Measurements from ENCODE around the gene PLRG1.
A peak's percentile ranks its signal among the peaks of the same experiment; 100 is the strongest.
"Not testable (repeated sequence)": the region's sequence is repeated elsewhere in the genome, so short reads cannot be mapped to it uniquely, and the experiment has no call there.

The PLRG1 gene

GRCh38 chr4:154549894-154550790 lies at the start of gene PLRG1:
Gene PLRG1, minus strand, starts transcription at chr4:154550400. Its CDS starts 92 bp downstream, at chr4:154550308.
- peak; percentile 85 to 94 for DNase-seq (ENCODE audit: extremely low read depth in 1 of 2, low read depth in 1 of 2)

- DNase-seq (ENCODE audit: extremely low read depth in 1 of 2, low read depth in 1 of 2) = no peak
These were observed 47.9 kb upstream of the PLRG1 start for GRCh38 chr4:154597798-154598774.

GRCh38 chr4:154597281-154597680 lies 47.1 kb upstream of the PLRG1 start:
- not testable (repeated sequence) for DNase-seq (ENCODE audit: extremely low read depth in 1 of 2, low read depth in 1 of 2)

- no peak for DNase-seq (ENCODE audit: extremely low read depth in 1 of 2, low read depth in 1 of 2)
These were observed 45.6 kb upstream of the PLRG1 start for GRCh38 chr4:154595807-154596206.

GRCh38 chr4:154594343-154594742 lies 44.1 kb upstream of the PLRG1 start:
- DNase-seq (ENCODE audit: extremely low read depth in 1 of 2, low read depth in 1 of 2) = not testable (repeated sequence)

- no peak for DNase-seq (ENCODE audit: extremely low read depth in 1 of 2, low read depth in 1 of 2)
These were observed 43.7 kb upstream of the PLRG1 start for GRCh38 chr4:154593868-154594267.

- no peak for DNase-seq (ENCODE audit: extremely low read depth in 1 of 2, low read depth in 1 of 2)
These were observed 41.7 kb upstream of the PLRG1 start for GRCh38 chr4:154591890-154592289.

GRCh38 chr4:154590329-154591006 lies 40.3 kb upstream of the PLRG1 start, which contains the start of gene FGA:
Gene FGA, minus strand, starts transcription at chr4:154590742. Its CDS starts 55 bp downstream, at chr4:154590687.
- no peak for DNase-seq (ENCODE audit: extremely low read depth in 1 of 2, low read depth in 1 of 2)

- no peak for DNase-seq (ENCODE audit: extremely low read depth in 1 of 2, low read depth in 1 of 2)
These were observed 39.3 kb upstream of the PLRG1 start for GRCh38 chr4:154589296-154590197.

- no peak for DNase-seq (ENCODE audit: extremely low read depth in 1 of 2, low read depth in 1 of 2)
These were observed 38.0 kb upstream of the PLRG1 start for GRCh38 chr4:154588198-154588597.

GRCh38 chr4:154586296-154587033 lies 36.3 kb upstream of the PLRG1 start:
- no peak for DNase-seq (ENCODE audit: extremely low read depth in 1 of 2, low read depth in 1 of 2)

GRCh38 chr4:154585369-154586018 lies 35.3 kb upstream of the PLRG1 start:
- DNase-seq (ENCODE audit: extremely low read depth in 1 of 2, low read depth in 1 of 2) = no peak

- no peak for DNase-seq (ENCODE audit: extremely low read depth in 1 of 2, low read depth in 1 of 2)
These were observed 34.1 kb upstream of the PLRG1 start for GRCh38 chr4:154584259-154584658.

- DNase-seq (ENCODE audit: extremely low read depth in 1 of 2, low read depth in 1 of 2) = no peak
These were observed 33.5 kb upstream of the PLRG1 start for GRCh38 chr4:154583677-154584076.

GRCh38 chr4:154583230-154583629 lies 33.0 kb upstream of the PLRG1 start:
- DNase-seq (ENCODE audit: extremely low read depth in 1 of 2, low read depth in 1 of 2) = no peak

GRCh38 chr4:154582723-154583122 lies 32.5 kb upstream of the PLRG1 start:
- no peak for DNase-seq (ENCODE audit: extremely low read depth in 1 of 2, low read depth in 1 of 2)

GRCh38 chr4:154579927-154580326 lies 29.7 kb upstream of the PLRG1 start:
- DNase-seq (ENCODE audit: extremely low read depth in 1 of 2, low read depth in 1 of 2) = no peak

- no peak for DNase-seq (ENCODE audit: extremely low read depth in 1 of 2, low read depth in 1 of 2)
These were observed 28.7 kb upstream of the PLRG1 start for GRCh38 chr4:154578919-154579318.

GRCh38 chr4:154577324-154577723 lies 27.1 kb upstream of the PLRG1 start:
- DNase-seq (ENCODE audit: extremely low read depth in 1 of 2, low read depth in 1 of 2) = no peak

Data from stimulated activated CD8-positive, alpha-beta memory T cell treated with anti-CD3 and anti-CD28 coated beads, Interleukin-7, amount 100 ng/mL, for 48 hours (primary cell).